SKM-1 treated with dmso at 0.1 percent for 144 hours (cell line): ENCODE data around the gene CSNK1G2.

Experiments used
- DNase-seq: peaks from one replicate; lab custom pipeline; 2025; ENCODE audit not compliant: unreplicated experiment; lab: John Stamatoyannopoulos, UW

Gene CSNK1G2

DNA sequence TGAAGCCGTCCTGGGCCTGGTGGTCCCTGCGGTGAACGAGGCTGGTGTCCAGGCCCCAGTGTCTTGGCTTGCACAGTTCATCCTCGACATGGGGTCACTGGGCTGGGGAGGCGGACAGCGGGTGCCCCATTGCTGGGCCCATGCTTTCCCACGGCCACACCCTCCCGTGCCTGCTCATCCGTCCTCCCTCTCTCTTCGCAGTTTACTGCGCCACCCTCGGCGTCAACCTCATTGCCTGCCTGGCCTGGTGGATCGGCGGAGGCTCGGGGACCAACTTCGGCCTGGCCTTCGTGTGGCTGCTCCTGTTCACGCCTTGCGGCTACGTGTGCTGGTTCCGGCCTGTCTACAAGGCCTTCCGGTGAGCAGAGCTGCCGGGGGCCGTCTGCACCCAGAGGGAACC is 23.0 kb upstream of the CSNK1G2 start:
- DNase-seq = no peak

DNA sequence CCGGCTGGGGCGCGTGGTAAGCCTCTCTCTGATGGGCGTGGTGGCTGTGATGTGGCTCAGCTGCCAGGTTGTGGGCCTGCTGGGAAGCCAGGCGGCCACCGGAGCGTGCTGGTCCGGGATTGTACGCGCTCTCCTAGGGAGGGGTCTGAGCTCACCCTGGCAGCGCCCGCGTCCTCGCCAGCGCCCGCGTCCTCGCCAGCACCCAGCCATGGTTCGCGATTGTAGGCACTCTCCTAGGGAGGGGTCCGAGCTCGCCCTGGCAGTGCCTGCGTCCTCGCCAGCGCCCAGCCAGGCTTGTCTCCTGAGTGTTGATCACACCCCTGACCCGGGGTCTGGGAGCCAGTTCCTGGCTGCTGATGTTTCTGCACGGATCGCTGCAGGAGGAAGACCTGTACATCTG is 22.0 kb upstream of the CSNK1G2 start:
- no peak for DNase-seq

DNA sequence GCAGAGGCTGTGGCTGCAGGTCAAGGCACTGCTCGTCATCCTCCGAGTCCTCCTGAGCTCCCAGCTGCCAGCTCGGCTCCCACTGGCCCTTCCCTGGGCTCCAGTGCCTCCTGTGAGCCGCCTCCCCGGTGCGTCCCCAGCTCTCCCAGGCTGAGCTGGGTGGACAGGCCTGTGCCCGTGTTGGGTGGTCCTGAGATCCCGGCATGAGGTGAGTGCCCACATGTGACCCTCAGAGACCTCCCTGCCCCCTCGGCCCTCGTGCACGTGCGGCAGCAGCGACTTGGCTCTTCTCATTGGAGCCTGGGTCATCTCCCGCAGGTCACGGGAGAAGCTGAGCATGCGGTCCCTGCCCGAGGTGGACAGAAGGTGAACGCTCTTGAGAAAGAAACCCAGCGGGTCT is 20.3 kb upstream of the CSNK1G2 start:
- no peak for DNase-seq

DNA sequence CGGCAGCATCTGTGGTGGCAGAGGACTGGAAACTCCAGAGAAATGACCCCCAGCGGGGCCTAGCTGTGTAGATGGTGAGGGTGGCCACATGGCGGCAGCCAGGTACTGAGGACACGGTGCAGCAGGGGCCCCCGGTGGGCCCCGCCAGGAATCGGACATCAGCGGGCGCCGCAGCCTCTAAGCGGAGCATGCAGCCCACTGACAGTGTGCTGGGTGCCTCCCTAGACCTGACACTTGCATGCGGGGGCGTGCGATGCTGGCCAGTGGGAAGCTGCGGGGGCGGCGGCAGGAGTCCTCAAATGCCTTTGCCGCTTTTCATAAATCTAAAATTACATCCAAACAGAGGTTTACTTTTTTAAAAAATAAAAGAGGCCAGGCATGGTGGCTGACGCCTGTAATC is 19.6 kb upstream of the CSNK1G2 start:
- no peak for DNase-seq

DNA sequence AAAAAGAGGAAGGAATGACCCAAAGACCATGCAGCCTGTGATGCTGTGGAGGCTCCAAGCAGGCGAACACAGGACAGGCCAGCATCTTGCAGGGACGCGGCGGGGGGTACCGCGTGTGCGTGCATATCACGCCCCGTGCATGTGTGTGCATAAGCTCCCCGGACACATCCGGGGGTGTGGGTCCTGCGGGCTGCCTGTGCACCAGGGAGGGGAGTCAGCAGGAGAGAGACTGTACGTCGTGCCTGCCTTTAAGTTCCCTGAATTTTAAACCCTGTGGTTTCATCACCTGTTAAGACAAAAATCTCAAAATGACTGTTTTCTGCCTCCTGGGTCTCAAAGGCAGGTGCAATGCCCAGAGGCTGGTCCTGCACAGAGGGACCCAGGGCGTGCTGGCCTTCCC is 19.1 kb upstream of the CSNK1G2 start:
- no peak for DNase-seq

DNA sequence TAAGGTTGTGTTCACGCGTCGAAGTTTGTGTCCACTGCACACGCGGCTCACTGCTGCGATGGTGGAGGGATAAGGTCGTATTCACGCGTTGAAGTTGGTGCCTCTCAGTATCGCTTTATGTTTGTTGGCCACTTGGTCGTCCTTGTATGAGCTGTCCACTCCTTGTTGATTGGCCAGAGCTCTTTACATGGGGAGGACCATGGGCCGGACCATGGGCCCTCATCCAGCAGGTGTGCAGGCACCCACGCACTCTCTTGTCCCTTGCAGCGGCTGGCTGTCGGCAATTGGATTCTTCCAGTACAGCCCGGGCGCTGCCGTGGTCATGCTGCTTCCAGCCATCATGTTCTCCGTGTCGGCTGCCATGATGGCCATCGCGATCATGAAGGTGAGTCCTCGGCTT is 18.2 kb upstream of the CSNK1G2 start:
- no peak for DNase-seq

DNA sequence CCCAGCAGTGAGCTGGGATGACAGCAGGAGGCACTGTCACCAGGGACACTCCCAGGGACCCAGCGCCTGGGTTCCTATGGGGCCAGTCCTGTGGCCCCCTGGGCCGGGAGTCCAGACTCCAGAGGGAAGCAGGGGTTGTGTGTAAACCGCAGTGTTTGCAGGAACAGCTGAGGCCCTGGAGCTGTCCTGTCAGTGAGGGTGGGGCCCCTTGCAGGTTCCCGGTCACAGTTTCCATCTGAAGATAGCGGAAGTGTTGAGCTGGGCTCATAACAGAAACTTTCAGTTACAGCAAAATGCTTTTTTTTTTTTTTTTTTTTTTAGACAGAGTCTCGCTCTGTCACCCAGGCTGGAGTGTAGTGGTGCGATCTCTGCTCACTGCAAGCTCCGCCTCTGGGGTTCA is 17.7 kb upstream of the CSNK1G2 start:
- DNase-seq = no peak

DNA sequence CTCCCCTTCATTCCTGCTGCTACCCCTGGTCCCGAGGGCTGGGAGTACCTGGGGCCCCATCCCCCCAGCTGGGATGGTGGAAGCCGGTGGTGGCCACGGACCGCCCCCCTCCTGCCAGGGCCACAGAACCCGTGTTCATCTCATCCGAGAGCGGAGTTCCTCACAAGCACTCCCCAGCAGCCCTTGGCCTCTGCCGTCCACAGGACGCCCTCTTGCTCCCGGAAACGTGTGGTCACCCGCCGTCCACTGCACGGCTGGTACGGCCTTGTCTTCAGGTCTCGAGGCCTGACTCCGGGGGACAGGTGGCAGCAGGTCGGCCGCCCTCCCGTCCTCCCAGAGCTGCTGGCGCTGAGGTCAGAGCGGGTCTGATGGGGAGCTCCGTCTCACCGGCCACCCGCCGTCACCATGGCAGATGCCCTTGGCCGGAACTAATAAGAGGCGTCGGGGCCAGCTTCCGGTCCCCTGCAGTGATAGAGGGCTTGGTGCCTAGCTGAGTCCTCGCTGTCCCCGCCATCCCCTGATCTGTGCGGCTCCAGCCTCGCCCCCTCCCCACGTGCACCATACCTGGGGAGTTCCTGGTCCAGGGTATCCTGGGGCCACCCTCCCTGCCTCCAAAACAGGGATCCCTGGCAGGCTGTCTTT is 16.5 kb upstream of the CSNK1G2 start:
- no peak for DNase-seq

DNA sequence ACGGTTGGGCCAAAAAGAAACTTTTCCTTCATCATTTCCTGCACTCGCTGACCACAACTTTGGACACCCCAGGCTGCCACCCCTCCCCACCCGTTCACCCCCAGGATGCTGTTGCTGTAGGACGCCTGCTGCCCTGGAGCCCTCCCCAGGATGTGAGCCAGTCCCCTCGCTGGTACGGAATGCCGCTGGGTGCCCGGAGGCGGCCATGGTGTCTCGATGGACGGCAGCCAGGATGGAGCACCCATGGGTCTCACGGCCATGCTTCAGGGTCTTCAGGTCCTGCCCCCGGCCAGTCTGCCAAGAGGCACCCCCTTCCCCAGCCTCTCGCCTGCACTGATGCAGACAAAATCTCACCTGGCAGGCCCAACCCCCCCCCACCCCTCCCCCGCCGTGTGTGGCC is 15.4 kb upstream of the CSNK1G2 start:
- DNase-seq = no peak

DNA sequence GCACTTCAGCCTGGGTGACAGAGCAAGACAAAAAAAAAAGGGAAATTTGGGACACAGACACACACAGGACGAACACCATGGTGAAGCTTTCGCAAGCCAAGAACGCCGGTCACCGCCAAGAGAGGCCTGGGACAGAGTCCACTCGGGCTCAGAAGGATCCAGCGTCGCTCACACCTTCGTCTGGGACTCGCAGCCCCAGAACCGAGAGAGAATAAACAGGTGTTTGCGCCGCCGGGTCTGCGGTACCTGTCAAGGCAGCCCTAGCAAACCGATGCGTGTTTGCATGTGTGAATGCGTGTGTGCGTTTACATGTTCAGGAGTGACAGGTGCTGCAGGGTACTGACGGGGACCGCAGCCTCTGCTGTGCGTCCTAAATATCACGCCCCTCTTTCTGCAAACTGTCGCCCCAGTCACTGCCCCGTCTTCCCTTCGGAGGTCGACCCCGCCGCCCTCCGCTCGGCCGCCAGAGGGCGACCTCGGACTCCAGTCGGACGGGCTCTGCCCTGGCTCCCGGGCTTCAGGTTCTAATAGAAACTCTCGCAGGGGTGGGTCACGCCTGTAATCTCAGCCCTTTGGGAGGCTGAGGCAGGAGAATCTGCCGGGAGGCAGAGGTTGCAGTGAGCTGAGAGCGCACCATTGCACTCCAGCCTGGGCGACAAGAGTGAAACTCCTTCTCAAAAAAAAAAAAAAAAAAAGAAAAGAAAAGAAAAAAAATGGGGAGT is 11.8 kb upstream of the CSNK1G2 start:
- DNase-seq = no peak

DNA sequence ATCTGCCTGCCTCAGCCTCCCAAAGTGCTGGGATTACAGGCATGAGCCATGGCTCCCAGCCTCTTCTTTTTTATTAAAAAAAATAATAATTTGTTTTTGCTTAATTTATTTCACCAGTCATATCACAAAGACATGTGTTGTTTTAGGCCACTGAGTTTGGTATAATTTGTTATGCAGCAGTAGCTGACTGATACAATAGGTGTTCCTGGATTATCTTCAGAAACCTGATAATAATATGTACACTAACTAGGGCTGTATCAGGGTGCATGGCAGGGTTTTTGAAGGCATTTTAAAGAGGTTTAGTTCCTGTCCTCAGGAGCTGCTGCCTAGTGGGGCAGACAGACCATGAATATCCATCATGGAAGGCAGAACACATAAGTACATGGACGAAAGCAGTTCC is 9.5 kb upstream of the CSNK1G2 start:
- DNase-seq = no peak

DNA sequence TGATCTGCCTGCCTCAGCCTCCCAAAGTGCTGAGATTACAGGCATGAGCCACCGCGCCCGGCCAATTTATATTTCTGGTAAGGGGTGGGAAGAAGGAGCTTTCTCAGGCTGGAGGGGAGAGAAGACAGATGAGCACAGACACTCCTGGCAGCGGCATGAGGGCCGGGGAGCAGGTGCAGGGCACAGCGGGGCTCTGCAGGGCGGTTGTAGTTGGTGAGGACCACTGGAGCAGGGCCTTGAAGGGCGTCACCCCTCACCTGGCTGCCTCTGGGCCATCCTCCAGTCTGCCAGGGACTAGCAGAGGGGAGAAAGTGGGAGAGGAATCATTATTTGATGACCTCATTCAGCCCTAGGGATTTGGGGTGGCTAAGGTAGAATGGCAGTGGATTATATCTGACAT is 8.6 kb upstream of the CSNK1G2 start:
- no peak for DNase-seq

DNA sequence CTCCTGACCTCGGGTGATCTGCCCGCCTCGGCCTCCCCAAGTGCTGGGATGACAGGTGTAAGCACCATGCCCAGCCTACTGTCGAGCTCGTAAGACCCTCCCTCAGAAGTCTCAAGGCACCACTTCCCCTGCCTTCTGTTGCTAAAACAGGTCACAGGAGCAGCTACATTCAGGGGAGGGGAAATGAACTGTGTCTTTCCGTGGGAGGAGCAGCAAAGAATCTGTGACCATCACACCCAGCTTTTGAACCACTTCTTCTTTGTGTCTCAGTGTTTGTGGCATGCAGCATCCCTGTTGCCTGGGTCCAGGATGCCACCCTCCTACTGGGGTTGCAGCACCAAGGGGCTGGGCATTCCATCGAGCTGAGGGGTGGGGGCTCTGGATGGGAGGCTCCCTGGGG is 7.7 kb upstream of the CSNK1G2 start:
- no peak for DNase-seq

DNA sequence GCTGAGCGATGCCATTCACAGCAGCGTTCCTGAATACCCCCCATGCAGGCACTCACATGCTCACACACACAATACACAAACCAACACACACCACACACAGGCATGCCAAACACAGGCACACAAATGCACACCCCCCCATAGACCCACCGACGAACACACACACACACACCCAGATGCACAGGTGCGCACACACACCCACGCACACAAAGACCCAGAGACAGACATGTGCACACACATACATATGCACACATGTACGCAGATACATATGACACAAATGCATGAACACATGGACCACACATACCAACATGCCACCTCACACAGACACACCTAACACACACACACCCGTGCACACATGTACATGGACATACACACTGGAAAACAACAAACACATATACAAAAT is 7.0 kb upstream of the CSNK1G2 start:
- no peak for DNase-seq

DNA sequence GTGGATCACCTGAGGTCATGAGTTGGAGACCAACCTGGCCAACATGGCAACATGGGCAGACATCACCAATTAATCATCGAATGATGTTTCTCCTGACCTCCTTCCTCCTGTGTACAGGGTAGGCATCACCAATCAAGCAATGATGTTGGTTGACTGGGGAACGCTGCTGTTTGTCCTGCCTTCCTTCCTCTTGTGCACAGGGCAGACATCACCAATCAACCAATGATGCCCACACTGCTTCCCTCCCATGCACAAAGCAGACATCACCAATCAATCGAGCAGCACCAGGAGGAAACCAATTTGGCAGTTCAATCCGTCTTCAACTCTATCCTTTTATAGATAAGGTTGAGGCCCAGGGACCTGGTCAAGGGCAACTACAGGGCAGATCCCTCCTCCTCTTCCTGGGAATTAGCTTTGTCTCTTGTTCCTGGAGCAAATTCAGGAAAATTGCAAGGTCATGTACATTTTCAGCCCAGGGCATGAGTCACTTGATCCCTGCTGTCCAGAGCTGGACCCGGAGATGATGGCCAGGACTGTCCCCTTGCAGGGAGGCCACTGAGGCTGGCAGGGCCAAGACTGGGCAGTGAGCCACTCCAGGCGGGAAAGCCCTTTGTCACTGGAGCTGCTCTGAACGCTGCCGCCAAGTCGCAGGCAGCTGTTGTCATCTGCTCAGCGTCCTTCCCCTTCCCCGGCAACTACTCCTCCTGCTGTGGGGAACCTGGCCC is 5.3 kb upstream of the CSNK1G2 start:
- no peak for DNase-seq

DNA sequence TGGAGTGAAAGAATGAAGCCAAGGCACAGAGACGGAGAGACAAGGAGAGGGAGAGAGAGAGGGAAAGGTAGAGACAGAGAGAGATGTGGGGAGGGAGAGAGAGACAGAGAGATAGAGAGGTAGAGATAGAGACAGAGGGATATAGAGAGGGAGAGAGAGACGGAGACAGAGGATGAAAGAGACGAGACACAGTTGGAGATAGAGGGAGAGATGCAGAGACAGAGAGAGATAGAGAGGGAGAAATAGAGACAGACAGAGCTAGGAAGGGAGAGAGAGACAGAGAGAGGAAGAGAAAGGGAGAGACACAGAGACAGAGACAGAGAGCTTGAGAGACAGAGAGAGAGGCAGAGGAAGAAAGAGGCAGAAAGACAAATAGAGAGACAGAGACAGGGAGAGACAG is 4.5 kb upstream of the CSNK1G2 start:
- no peak for DNase-seq

DNA sequence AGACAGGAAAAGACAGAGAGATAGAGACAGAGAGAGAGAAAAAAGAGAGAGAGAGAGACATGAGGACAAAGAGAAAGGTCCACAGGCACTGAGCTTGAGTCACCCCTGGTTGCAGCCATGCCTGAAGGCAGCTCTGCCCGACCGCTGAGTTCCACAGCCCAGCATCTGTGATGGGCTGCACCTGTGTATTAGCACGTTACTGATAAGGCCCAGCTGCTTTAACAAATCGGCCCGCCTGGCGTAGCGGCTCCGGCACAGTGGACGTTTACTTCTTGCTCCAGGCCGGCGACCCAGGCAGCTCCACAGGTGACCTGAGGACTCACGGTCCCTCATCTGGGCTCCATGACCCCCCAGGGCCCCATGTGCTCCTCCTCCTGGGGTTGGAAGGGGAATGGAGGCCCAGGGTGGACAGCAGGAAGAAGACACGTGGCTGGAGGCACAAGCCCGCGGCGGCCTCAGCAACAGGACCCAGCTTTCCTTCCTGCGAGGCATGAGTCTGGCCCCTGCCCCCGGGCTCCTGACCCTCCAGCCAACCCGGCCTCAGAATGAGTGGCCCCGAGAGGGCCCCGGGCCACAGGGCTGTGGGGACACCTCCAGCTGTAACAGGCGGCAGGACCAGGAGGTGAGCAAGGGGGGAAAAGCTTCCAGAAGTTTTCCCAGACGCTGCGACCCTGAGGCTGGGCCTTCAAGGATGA is 3.9 kb upstream of the CSNK1G2 start:
- no peak for DNase-seq

DNA sequence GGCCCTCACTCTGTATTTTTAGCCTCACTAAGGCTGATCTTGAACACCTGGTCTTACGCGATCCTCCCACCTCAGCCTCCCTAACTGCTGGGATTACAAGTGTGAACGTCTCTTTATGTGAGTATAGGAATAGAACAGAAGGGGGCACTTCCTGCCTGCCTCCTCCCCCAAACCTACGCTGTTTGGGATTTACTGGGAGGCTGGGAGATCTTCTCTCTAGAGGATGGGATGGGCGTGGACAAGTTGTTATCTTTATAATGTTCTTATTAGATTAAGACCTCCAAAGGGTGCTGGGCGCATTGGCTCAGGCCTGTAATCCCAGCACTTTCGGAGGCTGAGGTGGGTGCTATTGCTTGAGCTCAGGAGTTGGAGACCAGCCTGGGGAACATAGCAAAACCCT is 2.9 kb upstream of the CSNK1G2 start:
- no peak for DNase-seq

DNA sequence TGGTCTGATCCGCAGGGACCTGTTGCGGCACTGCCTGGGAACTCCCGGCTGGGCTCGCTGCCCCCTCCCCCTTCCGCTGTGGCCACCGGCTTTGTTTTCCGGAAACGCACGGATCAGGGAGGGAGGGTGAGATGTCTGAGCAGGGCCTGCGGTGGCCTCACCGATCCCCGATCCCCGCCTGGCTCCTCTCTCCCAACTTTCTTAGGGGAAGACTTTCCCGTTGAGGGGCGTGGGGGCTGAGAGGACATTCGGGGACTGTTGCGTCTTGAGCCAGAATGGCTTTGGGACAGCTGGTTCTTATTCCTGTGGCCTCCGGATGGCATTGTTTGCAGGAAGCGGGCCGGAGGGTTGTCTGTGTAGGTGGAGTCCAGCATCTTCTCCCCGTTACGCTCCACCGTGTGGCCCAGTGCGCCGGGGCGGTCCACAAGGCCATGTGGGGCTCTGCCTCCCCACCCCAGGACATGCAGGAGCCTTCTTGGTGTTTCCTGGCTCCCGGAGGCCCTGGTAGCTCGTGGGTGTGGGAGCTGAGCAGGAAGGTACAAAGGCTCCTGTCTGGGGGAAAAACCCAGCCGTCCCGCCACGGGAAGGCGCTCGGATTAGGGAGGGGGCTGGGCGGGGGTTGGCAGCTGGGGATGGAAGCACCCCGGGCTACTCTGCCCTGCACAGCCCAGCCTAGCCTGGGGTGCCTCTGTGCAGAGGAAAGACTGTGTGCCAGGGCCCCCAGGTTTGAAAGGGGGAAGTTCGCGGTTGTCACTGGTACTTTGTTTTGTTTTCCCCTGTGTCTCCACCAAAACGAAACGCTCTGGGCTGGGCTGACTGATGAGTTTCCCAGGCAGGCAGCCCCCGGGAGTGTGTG is 1.3 kb downstream of the CSNK1G2 start:
- DNase-seq = peak; percentile 26

DNA sequence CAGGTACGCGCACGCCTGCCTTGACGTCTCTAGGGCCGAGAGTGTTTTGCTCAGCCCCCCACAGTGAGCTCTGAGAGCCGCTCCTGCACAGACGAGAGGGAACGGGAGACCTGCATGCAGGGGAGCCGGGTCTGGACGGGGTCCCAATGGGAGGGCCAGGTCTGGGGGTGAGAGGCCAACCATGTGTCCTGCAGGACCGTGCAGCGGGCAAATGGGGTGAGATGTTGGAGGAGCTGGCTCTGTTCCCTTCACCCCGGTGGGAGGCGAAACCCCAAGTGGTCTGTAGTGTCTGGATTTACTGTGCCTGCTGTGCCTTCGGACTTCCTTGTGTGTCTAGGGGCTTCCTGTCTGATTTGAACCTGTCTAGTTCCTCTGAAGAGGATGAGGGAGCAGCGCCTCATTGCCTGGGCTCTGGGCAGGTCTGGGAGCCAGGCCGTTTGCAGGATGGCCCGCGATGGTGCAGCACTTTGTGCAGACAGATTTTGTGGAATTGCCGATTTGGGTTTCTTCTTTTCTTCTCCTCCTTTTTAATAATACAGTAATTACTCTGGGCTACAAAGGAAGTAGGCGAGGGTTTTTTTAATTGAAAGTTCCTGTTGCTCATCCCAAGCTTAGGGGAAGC is 2.1 kb downstream of the CSNK1G2 start:
- no peak for DNase-seq
